Brain pericyte (primary cell): ENCODE measurements around the gene DNER.

ENCODE experiments used
- DNase-seq: peaks from one replicate; pipeline ENCODE4 v3.0.0-alpha.2; 2012; ENCODE audit warnings: low read depth, low spot score

Gene DNER

DNA sequence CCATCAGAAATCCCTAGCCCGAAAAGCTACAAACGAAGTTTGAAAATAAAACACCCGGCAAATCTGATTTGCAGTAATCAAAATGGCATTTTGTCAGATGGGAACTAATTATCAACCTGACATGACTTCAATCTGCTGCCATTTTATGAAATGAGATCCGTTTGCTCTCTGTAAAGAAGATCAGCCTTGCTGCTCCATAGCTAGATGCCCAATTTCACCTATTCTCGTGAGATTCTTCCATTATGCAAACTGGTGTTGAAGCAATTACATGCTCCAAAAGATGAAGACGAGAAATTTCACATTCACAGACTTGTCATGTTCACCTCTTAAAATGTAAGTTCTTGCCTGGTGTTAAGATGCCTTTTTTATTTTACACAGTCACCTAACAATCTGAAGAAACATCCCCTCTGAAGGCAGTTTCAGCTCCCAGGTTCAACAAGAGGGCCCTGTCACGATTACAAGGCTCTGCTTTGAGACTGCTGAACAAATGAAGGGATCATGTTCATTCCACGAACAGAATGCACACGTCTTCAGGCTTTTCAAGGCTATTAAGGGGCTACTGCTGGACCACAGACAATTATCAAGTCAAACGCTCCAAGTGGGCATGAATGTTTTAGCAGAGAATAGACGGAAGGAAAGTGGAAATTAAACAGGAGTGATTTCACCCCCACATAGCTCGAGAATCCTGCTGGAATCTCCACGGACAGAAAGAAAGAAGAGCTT is 270.6 kb downstream of the DNER start:
- DNase-seq: no peak

DNA sequence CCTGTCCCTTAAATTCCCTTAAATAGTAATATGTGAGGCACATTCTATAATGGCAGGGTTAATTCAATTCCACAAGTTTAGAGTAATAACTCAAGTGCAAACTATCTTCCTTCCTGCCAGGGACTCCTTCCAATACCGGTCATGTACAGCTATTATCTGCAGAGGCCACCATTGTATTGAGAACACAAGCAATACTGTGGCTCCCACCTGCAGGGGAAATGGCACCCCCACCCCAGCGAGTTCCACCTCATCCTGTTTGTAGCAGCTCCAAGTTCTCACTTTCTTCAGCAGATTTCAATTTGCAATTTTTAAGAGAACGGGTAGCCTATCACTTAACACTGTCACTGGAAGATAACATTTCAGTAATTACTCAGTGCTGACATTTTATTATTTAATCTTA is 271.2 kb downstream of the DNER start:
- no peak for DNase-seq

- no peak for DNase-seq
Measured at GRCh38 chr2:229438430-229439159, 275.8 kb downstream of the DNER start.

DNA sequence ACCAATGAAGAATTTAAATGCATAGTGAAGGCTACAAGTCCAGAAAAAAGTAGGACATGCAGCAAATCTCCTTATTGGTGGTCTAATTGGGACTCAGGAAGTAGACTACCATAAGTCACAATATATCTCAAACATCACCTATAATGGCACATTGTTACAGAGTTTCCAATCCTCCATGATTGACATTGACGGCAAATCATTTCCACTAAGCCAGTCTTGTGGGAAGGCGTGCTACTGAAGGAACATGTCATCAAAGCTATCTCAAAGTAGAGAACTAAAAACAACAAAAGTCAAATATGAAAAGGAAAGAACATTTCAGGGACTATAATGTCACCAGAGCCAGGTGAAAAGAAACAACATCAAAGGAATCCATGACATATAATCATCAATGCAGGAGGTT is 276.9 kb downstream of the DNER start:
- DNase-seq: no peak

DNA sequence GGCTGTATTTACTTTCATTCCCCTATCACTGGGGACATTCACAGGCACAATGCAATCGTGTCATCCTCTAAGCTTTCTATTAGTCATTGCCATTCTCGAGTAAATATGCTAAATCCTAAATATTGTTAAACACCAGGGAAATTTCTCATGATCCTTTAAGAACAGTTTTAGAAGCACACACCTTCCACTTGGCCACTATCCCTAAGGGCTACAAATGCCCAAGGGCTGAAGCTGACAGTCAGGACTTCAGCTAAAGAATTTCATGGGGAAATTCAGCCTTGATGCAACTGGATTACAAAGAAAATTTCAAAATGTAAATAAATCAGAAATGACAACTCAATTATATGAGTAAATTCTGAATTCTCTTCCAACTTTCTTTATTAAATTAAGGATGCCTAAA is 280.2 kb downstream of the DNER start:
- no peak for DNase-seq

DNA sequence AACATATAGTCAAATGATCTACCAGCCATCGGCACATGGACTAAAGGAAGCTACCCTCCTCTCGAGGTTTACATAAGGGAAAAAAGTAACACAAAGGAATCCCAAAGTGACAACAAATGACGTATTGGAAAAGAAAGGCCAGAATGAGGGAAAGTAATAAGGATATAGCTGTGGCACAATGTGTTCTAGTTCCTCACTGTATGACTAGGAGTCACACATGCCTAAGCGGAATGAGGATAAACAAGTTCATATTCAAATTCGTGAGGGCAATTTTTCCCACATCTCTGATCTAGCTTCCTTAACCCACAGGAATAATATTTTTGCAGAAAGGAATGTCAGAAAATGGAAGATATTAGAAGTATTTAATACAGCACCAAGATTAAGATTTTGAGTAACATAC is 281.0 kb downstream of the DNER start:
- no peak for DNase-seq

DNA sequence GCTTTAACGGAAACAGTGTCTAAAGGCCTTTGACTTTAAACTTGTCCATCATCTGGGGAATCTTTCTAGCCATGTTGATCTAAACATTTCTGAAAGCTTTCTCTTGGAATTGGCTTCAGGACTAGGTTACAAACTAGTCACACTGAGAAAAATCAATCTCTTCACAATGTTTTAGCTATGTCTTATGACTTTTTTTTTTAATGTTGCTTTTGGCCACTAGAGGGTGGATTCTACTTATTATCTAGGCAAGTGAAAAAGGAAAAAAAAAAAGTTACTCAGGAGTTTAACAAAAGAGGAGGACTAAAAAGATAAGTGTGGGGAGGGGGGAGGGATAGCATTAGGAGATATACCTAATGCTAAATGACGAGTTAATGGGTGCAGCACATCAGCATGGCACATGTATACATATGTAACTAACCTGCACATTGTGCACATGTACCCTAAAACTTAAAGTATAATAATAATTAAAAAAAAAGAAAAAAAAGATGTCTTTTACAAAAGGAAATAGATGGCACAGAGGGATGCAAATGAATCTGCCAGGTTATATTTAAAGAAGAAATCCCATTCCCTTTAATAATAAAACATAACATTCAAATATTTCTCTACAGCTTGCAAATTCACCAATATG is 282.9 kb downstream of the DNER start:
- DNase-seq: no peak

GRCh38 chr2:229429589-229429988 is 284.8 kb downstream of the DNER start:
- DNase-seq: no peak

- DNase-seq: no peak
Measured at GRCh38 chr2:229426464-229426863, 287.9 kb downstream of the DNER start.

DNA sequence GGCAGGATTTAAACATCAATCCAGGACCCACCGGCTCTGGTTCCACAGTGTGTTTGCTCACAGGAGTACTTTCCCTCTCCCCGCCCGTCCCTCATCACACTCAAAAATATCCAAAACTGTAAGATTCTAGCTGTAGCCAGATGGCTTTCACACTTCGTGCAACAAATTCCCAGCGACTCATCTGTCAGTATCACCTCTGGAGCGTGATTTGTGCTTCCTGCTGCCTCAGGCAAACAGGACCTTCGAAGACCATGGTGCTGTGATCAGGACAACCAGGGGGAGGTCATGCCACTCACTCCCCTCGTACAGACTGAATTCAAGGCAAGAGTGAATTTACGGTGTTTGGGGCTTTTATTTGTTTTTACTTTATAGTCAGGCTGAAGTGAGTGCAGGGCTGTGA is 288.8 kb downstream of the DNER start:
- no peak for DNase-seq

DNA sequence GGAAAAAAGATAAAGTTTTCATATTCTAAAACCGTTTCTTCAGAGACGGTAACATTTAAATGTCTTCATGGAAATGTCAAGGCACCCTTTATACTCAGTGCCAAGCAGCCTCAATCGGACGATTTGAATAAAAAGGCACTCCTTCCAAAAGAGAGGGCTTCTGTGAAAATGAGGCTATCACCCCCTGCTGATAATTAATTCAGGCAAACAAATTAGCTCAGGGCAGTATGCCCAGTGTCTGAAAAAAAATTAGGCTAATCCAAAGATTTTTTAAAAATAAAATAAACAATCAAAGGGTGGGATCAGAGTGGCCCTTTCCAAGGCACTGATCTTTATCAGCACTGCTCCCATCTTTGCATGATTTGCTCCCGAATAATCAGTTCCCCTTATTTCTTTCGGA is 292.3 kb downstream of the DNER start:
- no peak for DNase-seq

DNA sequence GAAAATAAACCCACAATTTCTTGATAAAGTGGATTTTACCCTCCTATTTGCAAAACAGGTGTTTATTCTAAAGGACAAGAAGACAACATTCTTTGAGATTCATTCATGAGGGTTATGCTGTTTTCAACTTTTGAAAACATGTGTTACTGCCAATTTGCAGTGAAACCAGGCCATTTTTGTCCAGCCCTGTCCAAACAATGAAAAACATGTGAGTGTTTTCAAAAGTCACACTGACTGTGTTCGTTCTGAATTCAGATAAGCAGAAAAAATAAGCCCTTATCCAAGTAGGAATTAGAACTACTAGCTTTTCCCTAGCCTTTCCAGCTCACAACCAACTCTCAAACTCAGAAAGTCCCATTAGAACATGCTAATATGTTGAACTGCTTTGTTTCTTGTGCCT is 295.2 kb downstream of the DNER start:
- DNase-seq: no peak

GRCh38 chr2:229417916-229418315 is 296.4 kb downstream of the DNER start:
- DNase-seq: no peak

GRCh38 chr2:229417176-229417575 is 297.2 kb downstream of the DNER start:
- no peak for DNase-seq

GRCh38 chr2:229416116-229416694 is 298.1 kb downstream of the DNER start:
- no peak for DNase-seq

DNA sequence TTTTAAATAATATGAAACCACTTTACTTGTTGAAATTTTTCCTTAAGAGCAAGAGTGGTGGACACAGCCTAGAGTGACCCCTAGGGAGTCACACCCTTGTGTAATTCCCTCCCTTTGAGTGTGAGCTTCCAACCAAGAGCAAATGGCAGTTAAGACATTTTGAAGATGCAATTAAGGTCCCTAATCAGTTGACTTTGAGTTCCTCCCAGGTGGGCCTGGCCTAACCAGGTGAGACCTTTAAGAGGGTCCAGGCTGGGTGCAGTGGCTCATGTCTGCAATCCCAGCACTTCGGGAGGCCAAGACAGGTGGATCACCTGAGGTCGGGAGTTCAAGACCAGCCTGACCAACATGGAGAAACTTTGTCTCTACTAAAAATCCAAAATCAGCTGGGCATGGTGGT is 299.7 kb downstream of the DNER start:
- no peak for DNase-seq

- DNase-seq: no peak
Measured at GRCh38 chr2:229412686-229413085, 301.7 kb downstream of the DNER start.

DNA sequence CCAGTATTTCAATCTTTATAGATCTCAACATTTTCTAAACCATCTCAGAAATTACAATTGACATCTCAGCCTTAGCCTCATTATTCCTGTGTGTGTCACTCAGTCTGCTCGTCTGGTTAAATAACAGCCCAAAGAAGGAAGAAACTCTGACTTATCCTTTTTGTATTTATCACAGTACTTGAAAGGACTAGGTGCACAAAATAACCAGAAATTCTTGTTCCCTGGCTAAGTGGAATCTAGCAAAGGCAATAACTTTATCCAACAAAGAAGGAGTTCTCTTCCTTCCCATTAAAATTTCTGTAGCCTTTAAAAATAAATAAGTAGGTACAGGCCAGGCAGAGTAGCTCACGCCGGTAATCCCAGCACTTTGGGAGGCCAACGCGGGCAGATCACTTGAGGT is 303.4 kb downstream of the DNER start:
- no peak for DNase-seq

GRCh38 chr2:229410264-229410663 is 304.1 kb downstream of the DNER start:
- DNase-seq: no peak

DNA sequence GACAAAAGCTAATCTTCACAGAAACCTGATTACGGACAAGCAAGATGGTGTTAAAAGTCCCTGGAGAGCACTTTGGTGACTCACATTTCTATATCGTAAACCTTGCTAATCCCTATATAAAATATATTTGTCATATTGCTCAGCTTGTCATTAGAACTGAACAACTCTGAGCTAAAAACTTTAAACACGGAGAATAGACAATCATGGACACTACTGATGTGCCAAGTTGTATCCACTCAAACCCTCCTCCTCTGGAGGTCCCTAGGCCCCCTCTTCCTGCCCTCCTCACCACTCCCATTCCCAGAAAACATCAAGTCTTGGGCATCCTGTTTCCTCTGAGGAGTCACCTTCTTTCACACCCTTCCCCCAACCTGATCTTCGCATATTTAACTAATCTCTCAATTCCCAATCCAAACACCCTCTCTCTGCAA is 304.6 kb downstream of the DNER start:
- no peak for DNase-seq

GRCh38 chr2:229408962-229409361 is 305.4 kb downstream of the DNER start:
- no peak for DNase-seq

GRCh38 chr2:229408356-229408755 is 306.0 kb downstream of the DNER start:
- DNase-seq: peak; percentile 39

DNA sequence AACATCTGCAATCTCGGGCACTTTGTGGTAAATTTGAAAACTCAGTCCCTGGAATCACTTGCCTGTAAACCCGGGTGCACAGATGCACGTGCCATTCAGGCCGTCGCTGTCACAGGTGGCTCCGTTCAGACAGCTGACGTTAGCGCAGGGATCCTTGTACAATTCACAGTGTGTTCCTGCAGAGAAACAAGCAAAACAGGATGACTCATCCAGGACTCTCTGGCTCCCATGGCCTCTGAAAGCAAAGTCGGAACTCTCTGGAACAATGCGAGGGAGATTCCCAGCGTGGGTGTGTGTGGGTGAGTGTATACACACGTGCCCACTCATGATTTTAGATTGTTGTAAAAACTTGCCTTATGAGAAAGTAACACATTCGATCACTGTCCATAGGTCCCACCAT is 307.2 kb downstream of the DNER start:
- peak; percentile 98 for DNase-seq
